ENCODE results near the gene PTPN3. TPM values are rescaled to one million over a fixed set of nuclear protein-coding genes. Genes with fewer than 3 reads are reported as not detected.

The PTPN3 gene
- total and polyA plus RNA-seq, 10 of the 15 experiments (the other 5 are each of a cell fraction or from before 2014, with no cell fraction given), result 0.18 to 1.3 (median 0.39) TPM

DNA sequence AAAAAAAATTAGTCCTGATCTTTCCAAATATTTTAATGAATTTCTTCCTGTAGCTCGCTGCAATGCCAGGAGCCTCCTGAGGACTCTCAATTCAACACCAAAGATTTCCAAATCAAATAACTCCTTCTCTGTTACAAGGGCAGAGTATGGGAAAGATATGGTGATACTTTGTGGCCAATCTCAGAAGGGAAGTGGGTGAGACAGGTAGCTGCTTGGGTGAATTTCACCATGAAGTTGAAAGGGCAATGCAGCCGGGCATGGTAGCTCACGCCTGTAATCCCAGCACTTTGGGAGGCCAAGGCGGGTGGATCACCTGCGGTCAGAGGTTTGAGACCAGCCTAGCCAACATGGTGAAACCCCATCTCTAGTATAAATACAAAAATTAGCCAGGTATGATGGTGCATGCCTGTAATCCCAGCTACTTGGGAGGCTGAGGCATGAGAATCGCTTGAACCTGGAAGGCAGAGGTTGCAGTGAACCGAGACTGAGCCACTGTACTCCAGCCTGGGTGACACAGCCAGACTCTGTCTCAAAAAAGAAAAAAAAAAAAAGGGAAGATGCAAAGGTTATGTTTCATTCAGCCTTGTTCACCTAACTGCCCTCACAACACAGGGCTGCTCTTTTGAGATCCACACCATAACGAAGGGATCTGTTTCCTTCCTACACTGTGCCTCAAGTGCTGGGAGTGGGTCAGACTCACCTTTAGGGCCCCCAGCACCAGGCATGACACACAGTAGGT, 58.6 kb downstream of the PTPN3 start:
- TF ChIP-seq DPF2 (IDR thresholded peaks at IDR 0.05) (0 out of 2 replicates have a peak, but pooled peaks have one; percentile 19), BCL11A (IDR thresholded peaks at IDR 0.05; ENCODE audit: low read depth, low read length) (no peak), CBFB (IDR thresholded peaks at IDR 0.05; ENCODE audit: low read depth) (no peak), SPI1 (IDR thresholded peaks at IDR 0.05; ENCODE audit: borderline replicate concordance, insufficient read depth, low read depth, low read length) (peak; percentile 51; the same call in 1 of the 2 replicates)
- TF ChIP-seq, protein P1, sequence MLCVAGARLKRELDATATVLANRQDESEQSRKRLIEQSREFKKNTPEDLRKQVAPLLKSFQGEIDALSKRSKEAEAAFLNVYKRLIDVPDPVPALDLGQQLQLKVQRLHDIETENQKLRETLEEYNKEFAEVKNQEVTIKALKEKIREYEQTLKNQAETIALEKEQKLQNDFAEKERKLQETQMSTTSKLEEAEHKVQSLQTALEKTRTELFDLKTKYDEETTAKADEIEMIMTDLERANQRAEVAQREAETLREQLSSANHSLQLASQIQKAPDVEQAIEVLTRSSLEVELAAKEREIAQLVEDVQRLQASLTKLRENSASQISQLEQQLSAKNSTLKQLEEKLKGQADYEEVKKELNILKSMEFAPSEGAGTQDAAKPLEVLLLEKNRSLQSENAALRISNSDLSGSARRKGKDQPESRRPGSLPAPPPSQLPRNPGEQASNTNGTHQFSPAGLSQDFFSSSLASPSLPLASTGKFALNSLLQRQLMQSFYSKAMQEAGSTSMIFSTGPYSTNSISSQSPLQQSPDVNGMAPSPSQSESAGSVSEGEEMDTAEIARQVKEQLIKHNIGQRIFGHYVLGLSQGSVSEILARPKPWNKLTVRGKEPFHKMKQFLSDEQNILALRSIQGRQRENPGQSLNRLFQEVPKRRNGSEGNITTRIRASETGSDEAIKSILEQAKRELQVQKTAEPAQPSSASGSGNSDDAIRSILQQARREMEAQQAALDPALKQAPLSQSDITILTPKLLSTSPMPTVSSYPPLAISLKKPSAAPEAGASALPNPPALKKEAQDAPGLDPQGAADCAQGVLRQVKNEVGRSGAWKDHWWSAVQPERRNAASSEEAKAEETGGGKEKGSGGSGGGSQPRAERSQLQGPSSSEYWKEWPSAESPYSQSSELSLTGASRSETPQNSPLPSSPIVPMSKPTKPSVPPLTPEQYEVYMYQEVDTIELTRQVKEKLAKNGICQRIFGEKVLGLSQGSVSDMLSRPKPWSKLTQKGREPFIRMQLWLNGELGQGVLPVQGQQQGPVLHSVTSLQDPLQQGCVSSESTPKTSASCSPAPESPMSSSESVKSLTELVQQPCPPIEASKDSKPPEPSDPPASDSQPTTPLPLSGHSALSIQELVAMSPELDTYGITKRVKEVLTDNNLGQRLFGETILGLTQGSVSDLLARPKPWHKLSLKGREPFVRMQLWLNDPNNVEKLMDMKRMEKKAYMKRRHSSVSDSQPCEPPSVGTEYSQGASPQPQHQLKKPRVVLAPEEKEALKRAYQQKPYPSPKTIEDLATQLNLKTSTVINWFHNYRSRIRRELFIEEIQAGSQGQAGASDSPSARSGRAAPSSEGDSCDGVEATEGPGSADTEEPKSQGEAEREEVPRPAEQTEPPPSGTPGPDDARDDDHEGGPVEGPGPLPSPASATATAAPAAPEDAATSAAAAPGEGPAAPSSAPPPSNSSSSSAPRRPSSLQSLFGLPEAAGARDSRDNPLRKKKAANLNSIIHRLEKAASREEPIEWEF (IDR thresholded peaks at IDR 0.05; ENCODE audit: insufficient replicate concordance, low read depth, low read length), result no peak
- H3K4me2 ChIP-seq (ENCODE audit: control insufficient read depth, insufficient read depth), result peak overlapping the region; percentile 27; the same call in 1 of the 2 replicates
- DNase-seq (ENCODE audit: low read depth, low spot score), result no peak
- no peaks in the 10 kb centered on the region for H3K27me3 ChIP-seq (replicated peaks in 1 of 2; ENCODE audit: control insufficient read depth in 2 of 2, insufficient read depth in 2 of 2, low read length in 1 of 2)
- H3K9me3 ChIP-seq (replicated peaks; ENCODE audit: control insufficient read depth, insufficient read depth, low read length), result no peaks in the 10 kb centered on the region
- no peak overlapping the region for H3K9ac ChIP-seq (ENCODE audit: control insufficient read depth, insufficient read depth, low read length)
- no peaks in the 10 kb centered on the region for H3K36me3 ChIP-seq (ENCODE audit: control insufficient read depth in 2 of 2, insufficient read depth in 2 of 2, low read length in 1 of 2)
- intact Hi-C loops (cut with micrococcal nuclease; ENCODE audit: unreplicated experiment) (loop anchor here (1.0 to 2.0 kb wide), 3 partner anchors 29 to 81 kb away; no protein-coding TSS in a partner anchor), in situ Hi-C loops (cut with MboI) (loop anchor here (5.0 kb wide), 1 partner anchor 52 kb away; no protein-coding TSS in a partner anchor)
- no peaks in the 10 kb centered on the region for H3K79me2 ChIP-seq (ENCODE audit: control insufficient read depth, insufficient read depth, low read length)
- ChIA-PET SMC1A (ENCODE audit: uncharacterized antibody, unreplicated experiment) (interaction anchor here (1.1 to 7.8 kb wide), 8 partner anchors 8 to 486 kb away, joined by 3 to 131 read pairs (median 8); no protein-coding TSS in a partner anchor), RAD21 (ENCODE audit: unreplicated experiment) (interaction anchor here (0.6 to 6.4 kb wide), 14 partner anchors 11 to 460 kb away, joined by 3 to 135 read pairs (median 6); no protein-coding TSS in a partner anchor), POLR2A (interaction anchor here (0.7 to 1.6 kb wide), 7 partner anchors 11 to 427 kb away, joined by 3 to 7 read pairs (median 3); no protein-coding TSS in a partner anchor), CTCF (interaction anchor here (1.0 to 8.0 kb wide), 15 partner anchors 8 to 485 kb away, joined by 3 to 234 read pairs (median 6); no protein-coding TSS in a partner anchor)
- H2AFZ ChIP-seq (ENCODE audit: control insufficient read depth, low read depth, low read length), result no peak overlapping the region
- 18% methylated on average over 8 of the region's 8 CpGs for WGBS (ENCODE audit: insufficient coverage, insufficient replicate concordance, low lambda C conversion rate, missing lambda C conversion rate)
- H3K4me3 ChIP-seq, result no peak overlapping the region
- no TSS peak for BruUV-seq (replicated peaks)
- H4K20me1 ChIP-seq (ENCODE audit: control insufficient read depth, insufficient read depth), result no peaks in the 10 kb centered on the region
- ATAC-seq, result peak; percentile 39
- peaks cover 19% of the 10 kb centered on the region for H3K4me1 ChIP-seq (ENCODE audit: control insufficient read depth, insufficient read depth, low read length)
- no peak for FAIRE-seq
- no peak overlapping the region for H3K27ac ChIP-seq (ENCODE audit: control insufficient read depth, insufficient read depth)

All from GM12878 (cell line).